SKM-1 (cell line): ENCODE data around the gene TTYH3.
"Not testable (repeated sequence)": the region's sequence is repeated elsewhere in the genome, so short reads cannot be mapped to it uniquely, and the experiment has no call there.

ENCODE experiments used
- DNase-seq: peaks from one replicate; lab custom pipeline; 2025; ENCODE audit not compliant: unreplicated experiment; lab: John Stamatoyannopoulos, UW

TTYH3 gene

GRCh38 chr7:2662273-2663120, 30.7 kb downstream of the TTYH3 start:
- DNase-seq = no peak

- DNase-seq = no peak
These were observed 31.5 kb downstream of the TTYH3 start for GRCh38 chr7:2663121-2663886.

GRCh38 chr7:2663960-2664359, 32.2 kb downstream of the TTYH3 start:
- no peak for DNase-seq

DNA sequence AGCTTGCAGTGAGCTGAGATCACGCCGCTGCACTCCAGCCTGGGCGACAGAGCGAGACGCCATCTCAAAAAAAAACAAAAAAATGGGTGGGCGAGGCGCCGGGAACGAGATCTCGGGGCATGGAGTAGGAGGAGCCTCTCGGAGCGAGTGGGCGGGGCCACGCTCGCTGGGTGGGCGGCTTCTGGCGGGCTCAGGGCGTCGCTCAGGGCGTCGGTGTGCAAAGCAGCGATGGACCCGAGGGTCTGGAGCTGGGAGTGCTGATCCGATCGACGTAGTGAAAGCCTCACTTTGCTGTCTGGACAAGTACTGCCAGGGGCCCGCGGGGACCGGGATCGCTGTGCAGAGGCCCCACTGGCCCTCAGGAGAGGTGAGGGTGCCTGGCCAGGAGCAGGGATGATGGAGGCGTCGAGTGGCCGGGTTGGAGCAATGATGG, 33.6 kb downstream of the TTYH3 start:
- DNase-seq = no peak

DNA sequence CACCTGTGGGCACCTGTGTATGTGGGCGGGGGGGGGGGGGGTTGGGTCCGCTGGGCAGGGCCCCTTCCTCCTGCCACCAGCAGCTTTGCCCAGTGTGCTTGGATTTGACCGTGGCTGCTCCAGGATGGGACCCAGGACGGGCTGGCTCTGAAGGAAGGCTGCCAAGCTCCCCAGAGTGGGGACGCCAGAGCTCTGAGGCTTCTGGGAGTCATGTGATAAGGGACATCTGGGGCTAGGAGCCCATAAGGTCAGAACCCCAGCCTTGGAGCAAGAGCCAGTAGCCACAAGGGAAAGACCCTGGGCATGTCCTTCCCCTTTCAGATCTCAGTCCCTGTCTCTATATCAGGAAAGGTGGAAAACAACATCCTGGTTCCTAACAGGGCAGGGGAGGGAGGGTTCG, 34.4 kb downstream of the TTYH3 start:
- DNase-seq = no peak

DNA sequence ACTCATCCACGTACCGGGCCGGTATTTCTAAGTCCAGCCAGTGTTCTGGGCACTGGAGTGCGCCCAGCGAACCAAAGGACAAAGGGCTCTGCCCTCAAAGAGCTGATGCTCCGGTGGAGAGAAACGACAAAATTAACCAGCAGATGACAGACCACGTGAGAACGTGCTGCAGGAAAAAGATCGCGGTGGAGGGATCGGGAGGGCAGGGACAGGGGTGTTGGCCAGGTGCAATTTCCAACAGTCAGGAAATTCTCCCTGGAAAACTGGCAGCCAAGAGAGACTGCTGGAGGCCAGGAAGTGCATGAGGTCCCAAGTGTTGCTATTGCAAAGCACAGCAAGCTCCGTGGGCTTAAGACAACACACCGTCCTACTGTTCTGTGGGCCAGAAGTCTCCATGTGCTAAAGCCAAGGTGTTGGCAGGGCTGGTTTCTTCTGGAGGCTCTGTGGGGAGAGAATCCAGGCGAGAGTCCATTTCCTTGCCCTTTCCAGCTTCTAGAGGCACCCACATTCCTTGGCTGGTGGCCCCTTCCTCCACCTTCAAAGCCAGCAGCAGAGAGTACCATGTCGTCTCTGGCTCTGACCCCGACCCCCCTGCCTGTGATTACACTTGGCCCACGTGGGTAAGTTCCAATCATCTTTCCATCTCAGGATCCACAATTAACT, 34.9 kb downstream of the TTYH3 start:
- no peak for DNase-seq

GRCh38 chr7:2667843-2668242, 36.1 kb downstream of the TTYH3 start:
- DNase-seq = no peak

GRCh38 chr7:2668401-2668800, 36.6 kb downstream of the TTYH3 start:
- DNase-seq = no peak

DNA sequence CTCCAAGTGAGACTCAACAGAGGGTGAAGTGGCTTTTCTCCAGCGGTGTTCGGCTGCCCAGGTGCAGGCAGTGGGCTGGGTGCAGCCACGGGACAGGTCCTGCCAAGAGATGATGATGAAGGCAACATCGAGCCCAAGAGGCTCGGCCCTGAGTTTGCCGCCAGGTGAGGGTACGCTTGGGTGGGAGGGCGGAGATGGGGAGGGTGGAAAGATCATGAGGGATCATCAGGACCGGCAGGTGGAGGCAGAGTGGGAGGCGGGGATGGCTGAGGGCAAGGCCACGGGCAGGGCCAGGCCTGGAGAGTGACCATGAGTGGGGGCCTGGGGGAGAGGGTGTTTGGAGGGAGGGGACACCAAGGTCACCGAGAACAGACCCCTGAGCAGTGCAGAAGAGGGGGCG, 38.4 kb downstream of the TTYH3 start:
- DNase-seq = no peak

GRCh38 chr7:2670720-2671391, 39.1 kb downstream of the TTYH3 start:
- DNase-seq = peak; percentile 53

GRCh38 chr7:2673214-2673613, 41.4 kb downstream of the TTYH3 start:
- not testable (repeated sequence) for DNase-seq

- DNase-seq = no peak
These were observed 42.1 kb downstream of the TTYH3 start for GRCh38 chr7:2673934-2674333.

DNA sequence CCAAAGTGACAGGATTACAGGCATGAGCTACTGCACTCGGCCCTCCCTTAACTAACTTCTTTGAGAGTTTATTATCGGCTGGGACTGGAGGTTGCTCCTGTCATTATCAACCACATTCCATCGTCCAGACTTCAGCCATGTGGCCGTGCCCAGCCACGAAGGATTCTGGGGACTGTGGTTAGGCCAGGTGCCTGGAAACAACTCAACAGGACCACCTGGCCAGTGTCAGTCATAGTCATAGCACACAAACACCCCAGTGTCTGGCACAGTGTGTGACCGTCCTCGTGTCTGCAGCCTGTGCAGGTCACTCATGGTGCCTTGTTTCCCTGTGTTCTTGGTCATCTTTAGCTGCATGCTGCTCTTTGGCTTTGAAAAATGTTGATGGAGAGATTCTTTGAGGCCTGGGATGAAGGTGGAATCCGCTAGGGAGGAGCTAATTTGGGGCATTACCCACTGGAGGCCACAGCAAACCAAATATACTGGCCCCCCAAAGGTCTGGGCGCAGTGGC, 43.5 kb downstream of the TTYH3 start:
- no peak for DNase-seq

DNA sequence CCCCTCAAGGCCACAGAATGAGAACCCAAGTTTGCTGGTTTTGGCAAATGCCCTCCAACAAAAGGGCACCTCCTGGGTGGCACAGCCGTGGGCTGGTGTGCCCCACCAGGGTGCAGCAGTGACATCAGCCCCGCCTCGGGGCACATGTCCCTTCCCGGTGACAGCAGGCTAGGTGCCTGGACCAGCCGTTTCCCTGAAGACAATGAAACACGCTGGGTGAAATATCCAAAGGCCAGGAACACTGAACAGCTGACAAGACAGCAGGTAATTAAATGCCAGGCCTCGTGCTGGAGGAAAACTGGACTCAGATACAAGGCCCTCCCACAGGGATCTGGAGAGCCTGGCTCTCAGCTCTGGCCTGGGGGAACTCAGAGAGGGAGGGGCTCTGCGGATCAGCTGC, 44.8 kb downstream of the TTYH3 start:
- DNase-seq = not testable (repeated sequence)

DNA sequence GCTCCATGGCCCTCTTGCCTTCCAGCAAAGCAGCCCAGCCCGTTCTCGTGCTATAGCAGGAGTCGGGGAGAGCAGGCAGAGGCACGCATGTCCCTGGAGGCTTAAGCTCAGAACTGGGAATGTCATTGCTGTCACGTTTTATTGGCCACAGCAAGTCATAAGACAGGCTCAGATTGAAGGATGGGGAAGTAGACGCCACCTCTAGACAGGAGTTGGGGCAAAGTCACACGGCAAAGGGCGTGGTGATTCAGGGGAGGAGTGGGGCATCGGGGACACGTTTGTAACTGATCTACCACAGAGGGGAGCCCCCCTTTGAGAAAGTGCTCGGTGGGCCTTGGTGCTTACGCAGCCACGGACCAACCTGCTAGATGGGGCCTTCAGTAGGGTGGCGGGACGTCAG, 46.7 kb downstream of the TTYH3 start:
- not testable (repeated sequence) for DNase-seq

- not testable (repeated sequence) for DNase-seq
These were observed 47.6 kb downstream of the TTYH3 start for GRCh38 chr7:2679135-2680127.

- no peak for DNase-seq
These were observed 48.5 kb downstream of the TTYH3 start for GRCh38 chr7:2680256-2680655.

DNA sequence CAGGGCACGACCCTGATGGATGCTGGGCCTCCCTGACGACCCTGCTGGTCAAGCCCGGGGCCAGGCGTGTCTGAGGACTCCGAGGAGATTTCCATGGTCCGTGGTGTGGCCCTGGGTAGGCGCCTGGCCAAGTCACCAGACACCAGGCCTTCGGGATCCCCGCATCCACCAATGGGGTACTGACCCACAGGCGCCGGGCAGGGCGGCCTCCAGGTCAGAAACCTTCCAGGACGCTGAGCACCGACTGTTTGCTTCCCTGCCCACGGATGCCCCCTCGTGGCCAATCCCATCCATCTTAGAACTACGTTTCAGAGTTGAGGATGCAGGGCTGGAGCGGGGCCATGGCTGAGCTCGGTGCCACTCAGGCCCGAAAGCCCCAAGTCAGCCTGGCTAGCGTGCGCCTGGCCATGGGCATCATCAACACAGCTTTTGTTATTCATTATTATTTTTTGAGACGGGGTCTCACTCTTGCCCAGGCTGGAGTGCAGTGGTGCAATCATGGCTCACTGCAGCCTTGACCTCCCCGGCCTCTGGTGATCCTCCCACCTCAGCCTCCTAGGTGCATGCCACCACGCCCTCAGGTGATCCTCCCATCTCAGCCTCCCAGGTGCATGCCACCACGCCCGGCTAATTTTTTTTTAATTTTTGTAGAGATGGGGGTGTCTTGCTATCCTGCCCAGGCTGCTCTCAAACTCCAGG, 49.2 kb downstream of the TTYH3 start:
- peak; percentile 57 for DNase-seq
